GM23248 (cell line): ENCODE measurements around the gene CCDC88C. TPM values are rescaled to one million over a fixed set of nuclear protein-coding genes. Genes with fewer than 3 reads are reported as not detected.

Experiments used
- DNase-seq: peaks from one replicate; pipeline ENCODE4 v3.0.0-alpha.2; 2015
- H2AFZ ChIP-seq: fragments of 200-600 bp; sonication (generic); 2 replicates; pipeline ENCODE4 v1.6.1; 2016; ENCODE audit warnings: antibody characterized with exemption
- H3F3A ChIP-seq: fragments of 200-600 bp; sonication (generic); 2 replicates; pipeline ENCODE4 v1.6.1; 2016; ENCODE audit warnings: mild to moderate bottlenecking, antibody characterized with exemption, mixed run types; ENCODE audit not compliant: insufficient read depth
- H3K27ac ChIP-seq: fragments of 200-600 bp; sonication (generic); 2 replicates; pipeline ENCODE4 v1.5.1; 2016; ENCODE audit warnings: mild to moderate bottlenecking
- H3K27me3 ChIP-seq: fragments of 200-600 bp; sonication (generic); replicated peaks from 2 replicates; pipeline ENCODE4 v1.6.1; 2016; ENCODE audit warnings: mild to moderate bottlenecking; ENCODE audit not compliant: insufficient read depth
- H3K36me3 ChIP-seq: fragments of 200-600 bp; sonication (generic); 2 replicates; pipeline ENCODE4 v1.6.1; 2016; ENCODE audit warnings: low read depth, mild to moderate bottlenecking
- H3K4me1 ChIP-seq: fragments of 200-600 bp; sonication (generic); 2 replicates; pipeline ENCODE4 v1.6.1; 2016; ENCODE audit warnings: mild to moderate bottlenecking; ENCODE audit not compliant: insufficient read depth
- H3K4me2 ChIP-seq: fragments of 200-600 bp; sonication (generic); one replicate; pipeline ENCODE4 v1.6.1; 2016; ENCODE audit warnings: mild to moderate bottlenecking; ENCODE audit not compliant: unreplicated experiment
- H3K4me3 ChIP-seq: fragments of 200-600 bp; sonication (generic); 2 replicates; pipeline ENCODE4 v1.5.1; 2016; ENCODE audit warnings: mild to moderate bottlenecking
- H3K79me2 ChIP-seq: fragments of 200-600 bp; sonication (generic); 2 replicates; pipeline ENCODE4 v1.6.1; 2016; ENCODE audit warnings: mild to moderate bottlenecking; ENCODE audit not compliant: insufficient read depth
- H3K9ac ChIP-seq: fragments of 200-600 bp; sonication (generic); 2 replicates; pipeline ENCODE4 v1.6.1; 2016; ENCODE audit warnings: mild to moderate bottlenecking
- H3K9me2 ChIP-seq: fragments of 200-600 bp; sonication (generic); 2 replicates; pipeline ENCODE4 v1.6.1; 2016; ENCODE audit warnings: mixed run types, mild to moderate bottlenecking, moderate library complexity; ENCODE audit not compliant: insufficient read depth
- H3K9me3 ChIP-seq: fragments of 200-600 bp; sonication (generic); one replicate; pipeline ENCODE4 v1.6.1; 2017; ENCODE audit warnings: low read depth
- H4K20me1 ChIP-seq: fragments of 200-600 bp; sonication (generic); 2 replicates; pipeline ENCODE4 v1.6.0; 2016; ENCODE audit not compliant: insufficient read depth
- EZH2 ChIP-seq: fragments of 200-600 bp; sonication (generic); IDR thresholded peaks from 2 replicates; pipeline ENCODE4 v1.6.1; 2018; ENCODE audit warnings: antibody characterized with exemption, mild to moderate bottlenecking; ENCODE audit not compliant: insufficient read depth, poor library complexity, severe bottlenecking
- EZH2phosphoT487 ChIP-seq: fragments of 200-600 bp; sonication (generic); IDR thresholded peaks from 2 replicates; pipeline ENCODE4 v1.6.1; 2018; ENCODE audit warnings: antibody characterized with exemption, moderate library complexity, mild to moderate bottlenecking, low read depth; ENCODE audit not compliant: insufficient read depth
- WGBS, 2 experiments: methylation state at CpG; one replicate each; pipeline ENCODE4 v1.1.6; 2015 to 2017; ENCODE audit warnings: low lambda C conversion rate in 2 of 2, low coverage in 1 of 2; ENCODE audit errors: missing lambda C conversion rate in 2 of 2; 5-methylcytosine and 5-hydroxymethylcytosine counted together
- in situ Hi-C: fragments of 300-500 bp; cut with MboI; formaldehyde crosslinking; loops from 2 replicates; pipeline ENCODE4 v1.15.0; 2020
- polyA plus RNA-seq: library from polyadenylated mRNA; unstranded; fragments of >200 nt; fragmentation: Nextera tagmentation; extraction: Ambion mirVana; gene quantifications from 2 replicates; pipeline ENCODE4 v1.2.1, GENCODE V29; 2016
- total RNA-seq: library from RNA; depleted of rRNA; stranded (reverse); fragments of >200 nt; shearing (Covaris generic); gene quantifications from 2 replicates; pipeline ENCODE4 v1.2.3, GENCODE V29; 2014

CCDC88C gene
- total and polyA plus RNA-seq, 2 experiments from 2014 or later: not detected

- in situ Hi-C loops: no loop called here
- H3K4me2 ChIP-seq: no peak overlapping the region
- no peaks in the 10 kb centered on the region for H4K20me1 ChIP-seq
- H2AFZ ChIP-seq: no peak overlapping the region
- H3K4me3 ChIP-seq: no peak overlapping the region
- no peaks in the 10 kb centered on the region for H3K36me3 ChIP-seq
- peaks cover 59% of the 10 kb centered on the region for H3K27me3 ChIP-seq
- H3K9ac ChIP-seq: no peak overlapping the region
- H3K79me2 ChIP-seq: no peaks in the 10 kb centered on the region
- H3K4me1 ChIP-seq: 0 out of 2 replicates have a peak, but pooled peaks cover 4% of the 10 kb centered on the region
- 55 to 61% methylated on average over 17 of the region's 17 CpGs for WGBS, 2 experiments
- no peaks in the 10 kb centered on the region for H3K9me2 ChIP-seq
- no peak overlapping the region for H3K27ac ChIP-seq
- H3F3A ChIP-seq: 0 out of 2 replicates have a peak, but pooled peaks cover 6% of the 10 kb centered on the region
- H3K9me3 ChIP-seq: no peaks in the 10 kb centered on the region
- no peak for DNase-seq
- TF ChIP-seq EZH2 (no peak), EZH2phosphoT487 (no peak)
These were observed 64.6 kb downstream of the CCDC88C start for GRCh38 chr14:91352728-91353692.

- H3K27ac ChIP-seq: no peak overlapping the region
- no peaks in the 10 kb centered on the region for H3K9me2 ChIP-seq
- peaks cover 53% of the 10 kb centered on the region for H3K27me3 ChIP-seq
- DNase-seq: peak; percentile 62
- H3K79me2 ChIP-seq: no peaks in the 10 kb centered on the region
- in situ Hi-C loops: no loop called here
- no peaks in the 10 kb centered on the region for H3K9me3 ChIP-seq
- H3K4me2 ChIP-seq: peak overlapping the region; percentile 9
- 0 out of 2 replicates have a peak overlapping the region, but pooled peaks have one; percentile 11 for H3K4me3 ChIP-seq
- 5 to 8% methylated on average over 19 of the region's 19 CpGs for WGBS, 2 experiments
- H2AFZ ChIP-seq: no peak overlapping the region
- H3K4me1 ChIP-seq: 0 out of 2 replicates have a peak, but pooled peaks cover 4% of the 10 kb centered on the region
- TF ChIP-seq EZH2 (no peak), EZH2phosphoT487 (no peak)
- 0 out of 2 replicates have a peak, but pooled peaks cover 6% of the 10 kb centered on the region for H3F3A ChIP-seq
- 0 out of 2 replicates have a peak overlapping the region, but pooled peaks have one; percentile 2 for H3K9ac ChIP-seq
- no peaks in the 10 kb centered on the region for H3K36me3 ChIP-seq
- H4K20me1 ChIP-seq: no peaks in the 10 kb centered on the region
These were observed 65.6 kb downstream of the CCDC88C start for GRCh38 chr14:91352053-91352452.

- no peaks in the 10 kb centered on the region for H3K79me2 ChIP-seq
- no peak overlapping the region for H3K4me2 ChIP-seq
- no peaks in the 10 kb centered on the region for H3K36me3 ChIP-seq
- no peak overlapping the region for H3K4me3 ChIP-seq
- in situ Hi-C loops: no loop called here
- no peak overlapping the region for H2AFZ ChIP-seq
- H3K27me3 ChIP-seq: peaks cover 50% of the 10 kb centered on the region
- WGBS, 2 experiments: 71 to 82% methylated on average over 9 to 10 of the region's 10 CpGs
- H3K27ac ChIP-seq: no peak overlapping the region
- no peaks in the 10 kb centered on the region for H3K9me3 ChIP-seq
- no peak overlapping the region for H3K9ac ChIP-seq
- TF ChIP-seq EZH2phosphoT487 (no peak), EZH2 (no peak)
- 0 out of 2 replicates have a peak, but pooled peaks cover 6% of the 10 kb centered on the region for H3F3A ChIP-seq
- no peak for DNase-seq
- H4K20me1 ChIP-seq: no peaks in the 10 kb centered on the region
- 0 out of 2 replicates have a peak, but pooled peaks cover 4% of the 10 kb centered on the region for H3K4me1 ChIP-seq
- no peaks in the 10 kb centered on the region for H3K9me2 ChIP-seq
These were observed 66.1 kb downstream of the CCDC88C start for GRCh38 chr14:91351512-91351862.

GRCh38 chr14:91350813-91351511 lies 66.7 kb downstream of the CCDC88C start:
- Histone ChIP-seq H3K9me3 (no peaks in the 10 kb centered on the region), H3K36me3 (no peaks in the 10 kb centered on the region), H3F3A (0 out of 2 replicates have a peak, but pooled peaks cover 6% of the 10 kb centered on the region), H3K4me2 (no peak overlapping the region), H3K27me3 (peaks cover 45% of the 10 kb centered on the region), H3K9me2 (no peaks in the 10 kb centered on the region), H3K9ac (no peak overlapping the region), H3K4me1 (0 out of 2 replicates have a peak, but pooled peaks cover 4% of the 10 kb centered on the region), H4K20me1 (no peaks in the 10 kb centered on the region), H2AFZ (no peak overlapping the region), H3K27ac (no peak overlapping the region), H3K79me2 (no peaks in the 10 kb centered on the region), H3K4me3 (no peak overlapping the region)
- no peak for DNase-seq
- TF ChIP-seq EZH2 (no peak), EZH2phosphoT487 (no peak)
- in situ Hi-C loops: no loop called here
- WGBS, 2 experiments: 75 to 76% methylated on average over 18 of the region's 18 CpGs
